GM18861 (cell line): ENCODE data around the gene DACH1.

Experiments
- ATAC-seq: cut with Tn5 transposase; IDR thresholded peaks from one replicate; pipeline ENCODE4 v1.9.1; 2021; ENCODE audit not compliant: unreplicated experiment

DACH1 gene

GRCh38 chr13:71830736-71831135 lies 36.3 kb downstream of the DACH1 start:
- no peak for ATAC-seq

- no peak for ATAC-seq
Observed at GRCh38 chr13:71830323-71830722, 36.7 kb downstream of the DACH1 start.

DNA sequence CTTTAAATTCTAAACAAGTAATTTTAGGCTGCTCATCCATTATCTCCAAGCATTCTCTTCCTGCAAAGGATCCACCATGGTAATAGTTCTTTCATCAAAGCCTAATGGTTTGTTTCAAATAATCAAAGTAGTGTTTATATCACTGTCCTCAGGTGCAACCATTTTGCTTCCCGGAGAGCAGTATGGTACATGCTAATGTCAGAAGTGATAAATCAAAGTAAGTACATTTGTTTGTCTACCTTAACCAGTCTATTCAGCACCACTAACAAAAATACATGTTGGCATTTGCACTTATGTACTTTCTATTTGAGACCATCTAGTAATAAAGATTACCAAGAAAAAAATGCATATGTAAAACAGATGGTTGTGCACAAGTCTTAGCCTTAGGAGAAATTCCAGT lies 37.5 kb downstream of the DACH1 start:
- no peak for ATAC-seq

DNA sequence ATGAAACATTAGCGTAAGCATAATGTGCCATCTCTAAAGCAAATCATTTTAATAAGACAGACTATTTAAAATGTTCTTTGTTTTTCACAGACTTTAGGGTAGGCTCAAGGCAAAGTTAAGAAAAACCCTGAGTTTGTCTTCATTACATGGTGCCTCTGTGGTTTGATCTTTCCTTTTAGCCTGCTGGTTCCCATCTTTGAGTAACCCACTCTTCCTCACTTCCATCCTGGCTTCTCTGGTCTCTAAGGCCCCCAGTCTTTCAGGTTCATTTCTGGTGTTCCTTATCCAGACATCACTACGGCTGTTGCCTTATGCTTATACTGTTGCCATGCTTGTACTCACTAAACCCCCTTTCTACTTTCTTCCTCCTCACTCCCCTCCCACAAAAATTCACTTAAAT lies 38.4 kb downstream of the DACH1 start:
- ATAC-seq: no peak

GRCh38 chr13:71828117-71828516 lies 38.9 kb downstream of the DACH1 start:
- no peak for ATAC-seq

DNA sequence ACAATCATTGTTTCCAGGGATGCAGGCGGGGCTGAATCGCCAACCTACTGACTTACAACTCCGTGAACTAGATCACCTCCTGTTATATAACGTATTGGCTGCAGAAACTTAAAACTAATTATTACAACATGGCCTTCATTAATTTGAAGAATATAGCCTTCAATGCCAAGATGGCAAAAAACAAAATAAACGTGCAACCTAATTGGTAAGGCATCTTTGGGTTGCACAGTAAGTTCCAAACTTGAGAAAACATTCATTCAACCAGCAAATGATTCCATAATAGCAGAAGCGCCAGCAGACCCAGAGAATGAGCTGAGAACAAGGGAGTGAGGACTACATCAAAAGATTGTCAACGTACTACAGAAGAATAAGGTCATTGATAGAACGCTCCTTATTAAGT lies 39.8 kb downstream of the DACH1 start:
- no peak for ATAC-seq

DNA sequence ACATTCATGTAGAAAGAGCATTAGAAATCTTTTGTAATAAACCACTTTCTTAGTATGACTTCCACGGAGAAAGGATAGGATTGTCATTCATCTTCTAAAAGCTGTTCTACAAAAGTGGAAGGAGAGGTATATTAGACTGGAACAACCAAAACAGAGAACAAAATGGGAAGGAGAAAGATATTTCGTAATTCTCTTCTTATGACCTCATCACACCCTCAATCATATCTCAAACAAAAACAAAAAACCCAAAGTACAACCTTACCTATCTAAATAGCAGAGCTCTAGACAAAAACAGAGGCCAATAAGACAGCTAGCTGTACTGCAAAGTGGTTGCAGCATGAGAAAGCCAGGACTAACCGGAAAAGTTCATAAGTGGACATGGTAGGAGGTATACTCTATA lies 46.3 kb downstream of the DACH1 start:
- no peak for ATAC-seq

DNA sequence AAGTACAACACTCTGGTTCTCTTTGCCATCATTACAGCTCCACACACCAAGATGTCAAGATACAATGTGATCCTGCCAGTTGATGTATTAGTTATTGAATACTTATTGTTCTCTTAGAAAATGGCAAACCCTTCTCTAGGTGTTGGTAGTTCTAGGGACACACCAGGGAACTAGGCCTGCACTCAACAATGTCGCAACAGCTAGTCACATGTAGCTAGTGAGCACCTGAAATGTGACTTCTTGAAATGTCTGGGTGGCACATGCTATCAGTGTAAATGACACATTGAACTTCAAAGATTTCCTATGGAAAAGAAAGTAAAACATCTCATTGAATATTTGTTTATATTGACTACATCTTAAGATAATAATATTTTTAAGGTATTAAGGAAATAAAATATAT lies 49.7 kb downstream of the DACH1 start:
- ATAC-seq: no peak

- no peak for ATAC-seq
Observed at GRCh38 chr13:71814806-71815360, 52.1 kb downstream of the DACH1 start.

DNA sequence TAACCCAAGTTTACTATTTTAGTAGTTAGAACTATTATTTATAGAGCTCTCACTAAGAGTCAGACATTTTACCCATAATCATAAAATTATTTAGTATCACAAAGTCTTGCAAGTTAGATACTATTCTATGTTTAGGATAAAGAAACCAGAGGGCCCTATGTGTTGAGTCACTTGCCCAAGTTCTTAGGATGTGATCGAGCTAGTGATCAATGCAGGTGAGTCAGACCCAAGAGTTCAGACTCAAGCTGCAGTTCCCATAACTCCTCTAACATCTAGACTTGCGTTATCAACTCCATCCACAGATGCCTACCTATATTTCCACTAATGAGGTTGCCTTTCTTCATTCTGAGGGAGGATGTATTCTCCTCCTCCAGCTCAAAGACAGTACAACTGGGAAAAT lies 53.8 kb downstream of the DACH1 start:
- no peak for ATAC-seq

GRCh38 chr13:71811344-71811743 lies 55.7 kb downstream of the DACH1 start:
- ATAC-seq: no peak

- ATAC-seq: no peak
Observed at GRCh38 chr13:71808708-71809107, 58.3 kb downstream of the DACH1 start.

GRCh38 chr13:71806886-71807285 lies 60.1 kb downstream of the DACH1 start:
- no peak for ATAC-seq

DNA sequence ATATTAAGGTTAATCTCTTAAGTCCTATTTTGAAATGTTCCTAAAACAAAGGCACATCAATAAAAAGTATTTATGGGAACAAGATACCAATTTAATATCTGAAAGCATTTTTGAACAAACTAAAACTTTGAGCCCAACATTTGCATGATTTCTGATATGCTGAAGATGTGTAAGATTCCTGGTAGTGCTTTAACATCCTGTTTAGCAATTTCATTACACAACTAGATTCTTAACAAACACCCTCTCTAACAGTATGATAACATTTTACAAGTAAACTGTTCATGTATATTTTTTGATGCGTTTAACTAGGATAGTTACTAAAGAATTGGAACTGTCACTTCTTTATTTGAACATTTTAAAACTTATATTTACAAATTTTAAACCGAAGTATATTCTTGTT lies 63.9 kb downstream of the DACH1 start:
- ATAC-seq: no peak

GRCh38 chr13:71801781-71802180 lies 65.2 kb downstream of the DACH1 start:
- ATAC-seq: no peak

DNA sequence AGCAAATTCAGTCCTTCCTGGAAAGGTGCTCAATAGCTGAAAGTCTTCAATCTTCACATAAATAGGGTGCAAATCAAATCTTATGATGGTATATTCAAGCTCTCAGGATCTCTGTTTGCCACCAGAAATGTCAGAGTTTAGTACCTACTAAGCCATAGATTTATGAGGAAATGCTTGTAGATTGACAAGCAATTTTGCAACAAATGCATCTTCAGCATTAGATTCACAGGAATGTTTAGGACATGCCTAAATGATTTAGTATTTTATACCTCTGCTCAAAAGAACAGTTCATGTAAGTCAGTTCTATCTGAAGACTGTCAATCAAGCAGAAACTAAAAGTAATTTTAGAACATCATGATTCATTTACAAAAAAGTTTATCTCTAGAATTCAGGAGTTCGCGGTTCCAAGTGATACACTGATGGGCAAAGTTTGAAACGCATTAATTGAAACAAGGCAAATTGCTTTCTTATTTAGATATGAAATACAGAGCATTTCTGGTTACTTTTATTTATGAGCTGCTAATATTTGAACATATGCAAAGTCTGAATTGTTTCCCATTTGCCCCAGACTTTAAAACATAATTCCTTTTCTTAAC lies 65.7 kb downstream of the DACH1 start:
- ATAC-seq: no peak

GRCh38 chr13:71799324-71799723 lies 67.7 kb downstream of the DACH1 start:
- ATAC-seq: no peak

GRCh38 chr13:71798707-71799106 lies 68.3 kb downstream of the DACH1 start:
- no peak for ATAC-seq

DNA sequence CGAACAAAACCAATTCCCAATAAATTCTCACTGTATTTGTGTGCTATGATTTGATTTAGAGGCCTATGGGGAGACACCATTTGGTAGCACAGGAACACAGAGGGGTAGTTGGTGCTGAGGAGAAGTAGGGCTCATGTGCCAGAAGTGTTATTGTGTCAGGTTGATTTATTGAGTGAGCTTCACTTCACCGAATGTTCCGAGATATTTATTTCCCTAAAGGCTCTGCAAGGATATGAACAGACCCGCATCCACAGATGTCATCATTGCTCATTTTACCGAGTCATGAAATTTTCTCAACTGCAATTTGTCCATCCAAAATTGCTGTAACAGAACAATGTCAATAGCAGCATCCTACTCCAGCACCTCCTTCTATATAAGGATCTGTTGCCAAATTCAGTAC lies 69.5 kb downstream of the DACH1 start:
- no peak for ATAC-seq

DNA sequence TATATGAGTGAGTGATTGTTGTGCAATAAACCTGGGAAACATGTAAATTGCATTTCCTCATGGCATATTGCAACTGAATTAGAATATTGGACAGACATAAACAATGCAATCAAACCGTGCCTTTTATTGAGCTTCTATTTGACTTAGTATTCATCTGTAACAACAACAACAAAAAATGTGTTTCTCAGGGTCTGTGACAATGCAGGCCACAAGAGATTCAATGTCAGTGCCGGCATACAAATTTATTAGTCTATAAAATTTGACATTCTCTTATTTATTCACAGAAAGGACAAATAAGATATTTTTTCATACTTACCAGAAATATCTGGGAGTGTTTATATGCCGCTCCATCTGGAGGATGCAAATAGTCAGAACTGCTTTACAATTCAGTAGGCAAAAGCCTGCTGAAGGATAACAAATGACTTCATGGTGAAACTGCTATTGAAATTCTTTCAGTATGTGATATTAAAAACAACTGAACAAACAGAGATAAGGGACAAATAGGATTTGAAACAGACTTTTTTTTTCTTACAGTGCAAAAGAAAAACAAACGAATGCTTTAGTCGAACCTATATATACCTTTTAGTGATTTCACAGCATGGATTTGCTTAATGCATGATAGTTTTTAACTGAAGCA lies 77.2 kb downstream of the DACH1 start:
- ATAC-seq: no peak

DNA sequence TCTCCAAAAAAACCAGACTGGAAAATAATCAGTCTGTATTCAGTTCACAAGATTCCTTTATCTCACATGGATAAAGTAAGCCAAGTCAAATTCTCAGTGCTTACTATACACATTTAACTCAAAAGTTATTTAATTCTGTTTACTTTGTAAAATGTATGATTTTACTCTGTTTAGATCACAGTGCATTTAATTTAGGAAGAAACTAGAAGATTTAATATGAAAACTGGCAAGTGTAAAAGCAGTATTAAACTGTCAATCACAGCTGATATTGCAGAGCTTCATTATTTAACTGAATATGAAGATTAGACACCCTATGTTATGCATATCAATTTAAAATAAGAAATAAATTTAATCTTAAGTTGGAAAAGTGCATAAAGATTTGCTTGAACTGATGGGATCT lies 78.0 kb downstream of the DACH1 start:
- no peak for ATAC-seq

DNA sequence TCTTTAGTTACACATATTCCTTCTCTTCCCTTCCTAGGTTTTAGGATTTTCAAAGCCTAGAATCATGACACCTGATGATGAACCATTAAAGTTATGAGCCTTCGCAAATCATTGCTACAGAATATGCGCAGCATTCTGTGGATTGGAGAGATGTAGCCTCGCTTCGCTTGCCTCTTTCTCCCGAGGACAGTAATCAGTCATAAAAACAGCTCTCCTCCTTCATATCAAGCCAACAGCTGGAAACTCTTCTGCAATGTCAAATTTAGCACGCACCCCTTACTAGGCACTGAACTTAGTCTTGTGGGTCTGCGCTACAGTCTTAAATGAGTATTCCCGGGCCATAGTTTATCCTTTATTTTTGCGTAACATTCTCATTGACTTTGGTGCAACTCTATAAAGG lies 79.6 kb downstream of the DACH1 start:
- no peak for ATAC-seq

DNA sequence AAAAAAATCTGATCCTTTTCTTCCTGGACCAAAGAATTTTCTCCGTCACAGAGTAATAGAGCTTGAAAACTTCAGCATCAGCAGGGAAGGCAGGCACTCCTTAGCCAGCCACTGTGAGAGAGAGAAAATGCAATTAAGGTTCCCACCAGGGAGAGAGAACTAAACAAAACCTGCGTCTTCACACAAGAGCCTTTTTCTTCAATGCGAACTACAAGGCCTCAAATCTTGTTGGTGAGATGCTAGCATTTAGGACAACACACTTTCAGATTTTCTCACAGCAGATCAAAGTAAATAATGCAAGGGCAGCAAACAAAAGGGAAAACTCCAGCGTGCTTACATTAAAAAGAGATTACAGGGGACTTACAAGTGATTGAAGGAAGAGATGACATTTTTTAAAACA lies 80.1 kb downstream of the DACH1 start:
- ATAC-seq: no peak
